GM18502 (cell line): Measurements from ENCODE around the gene PKNOX1.
A peak's percentile ranks its signal among the peaks of the same experiment; 100 is the strongest.
"Not testable (repeated sequence)": the region's sequence is repeated elsewhere in the genome, so short reads cannot be mapped to it uniquely, and the experiment has no call there.

Experiments used
- ATAC-seq: cut with Tn5 transposase; IDR thresholded peaks from one replicate; pipeline ENCODE4 v1.9.1; 2021; ENCODE audit warnings: mild to moderate bottlenecking; ENCODE audit not compliant: unreplicated experiment, poor library complexity

Gene PKNOX1

DNA sequence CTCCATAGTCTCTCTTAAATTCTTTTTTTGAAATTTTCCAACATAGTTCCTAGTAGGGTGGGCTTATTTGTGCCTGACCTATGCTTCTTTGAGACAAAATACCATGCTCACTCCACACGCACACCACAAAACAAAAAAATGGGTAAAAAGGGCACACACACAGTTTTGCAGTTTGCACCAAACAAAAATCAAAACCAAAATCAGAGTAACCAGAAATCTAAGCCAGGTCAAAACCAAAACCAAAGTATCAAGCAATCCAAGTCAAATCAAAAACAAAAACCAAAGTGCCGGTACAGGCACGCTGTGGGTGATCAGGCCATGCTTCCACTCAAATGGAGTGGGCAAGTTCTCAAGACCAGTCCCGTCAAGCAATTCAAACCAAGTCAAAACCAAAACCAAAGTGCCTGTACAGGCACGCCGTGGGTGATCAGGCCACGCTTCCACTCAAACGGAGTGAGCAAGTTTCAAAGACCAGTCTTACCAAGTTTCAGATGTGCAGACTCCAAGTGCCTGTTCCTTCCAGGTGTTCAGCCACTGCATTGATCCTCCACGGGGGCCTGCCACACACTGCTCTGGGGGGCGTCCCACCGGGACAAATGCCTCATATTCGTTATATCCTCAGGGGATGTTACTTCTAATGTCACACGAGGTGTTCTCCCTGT lies 25.1 kb upstream of the PKNOX1 start:
- ATAC-seq: not testable (repeated sequence)

DNA sequence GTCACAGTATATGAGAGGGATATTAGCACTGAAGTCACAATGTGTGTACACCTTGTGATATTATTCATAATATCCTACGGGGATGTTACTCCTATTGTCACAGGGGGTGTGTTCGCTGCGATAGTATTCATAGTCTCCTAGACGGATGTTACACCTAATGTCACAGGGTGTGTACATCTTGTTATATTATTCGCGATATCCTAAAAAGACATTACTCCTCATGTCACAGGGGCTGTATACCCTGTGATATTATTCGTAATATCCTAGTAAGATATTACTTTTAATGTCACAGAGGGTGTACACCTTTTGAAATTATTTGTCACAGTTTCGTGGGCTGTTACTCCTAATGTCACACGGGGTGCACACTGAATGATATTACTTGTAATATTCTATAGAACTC lies 23.2 kb upstream of the PKNOX1 start:
- ATAC-seq: not testable (repeated sequence)

DNA sequence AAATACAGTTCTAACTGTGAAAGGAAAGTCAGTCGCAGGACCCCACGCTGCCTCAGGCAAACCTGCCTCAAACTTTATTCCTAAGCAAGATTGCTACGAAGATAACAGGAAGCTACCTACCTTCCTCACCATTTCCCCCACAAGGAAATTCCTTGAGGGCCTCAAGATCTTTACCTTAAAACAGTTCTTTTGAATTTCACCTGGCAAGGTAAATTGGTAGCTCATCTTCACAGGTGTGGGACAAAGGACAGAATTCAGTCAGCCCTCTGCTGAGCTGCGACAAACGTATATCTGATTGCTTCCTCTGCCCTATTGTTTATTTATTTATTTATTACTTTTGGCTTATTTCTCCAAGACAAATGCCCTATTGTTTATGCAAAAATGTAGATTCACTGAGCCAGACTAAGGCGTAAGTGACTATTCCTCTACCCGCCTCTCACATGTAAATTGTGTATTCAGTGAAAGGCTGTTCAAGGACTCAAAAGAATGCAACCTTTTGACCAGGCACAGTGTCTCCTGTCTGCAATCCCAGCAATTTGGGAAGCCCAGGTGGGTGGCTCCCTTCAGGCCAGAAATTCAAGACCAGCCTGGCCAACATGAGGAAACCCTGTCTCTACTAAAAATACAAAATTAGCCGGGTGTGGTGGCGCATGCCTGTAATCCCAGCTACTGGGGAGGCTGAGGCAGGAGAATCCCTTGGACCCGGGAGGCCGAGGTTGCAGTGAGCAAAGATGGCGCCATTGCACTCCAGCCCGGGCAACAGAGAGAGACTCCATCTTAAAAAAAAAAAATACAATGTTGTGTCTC lies 17.3 kb upstream of the PKNOX1 start:
- no peak for ATAC-seq

DNA sequence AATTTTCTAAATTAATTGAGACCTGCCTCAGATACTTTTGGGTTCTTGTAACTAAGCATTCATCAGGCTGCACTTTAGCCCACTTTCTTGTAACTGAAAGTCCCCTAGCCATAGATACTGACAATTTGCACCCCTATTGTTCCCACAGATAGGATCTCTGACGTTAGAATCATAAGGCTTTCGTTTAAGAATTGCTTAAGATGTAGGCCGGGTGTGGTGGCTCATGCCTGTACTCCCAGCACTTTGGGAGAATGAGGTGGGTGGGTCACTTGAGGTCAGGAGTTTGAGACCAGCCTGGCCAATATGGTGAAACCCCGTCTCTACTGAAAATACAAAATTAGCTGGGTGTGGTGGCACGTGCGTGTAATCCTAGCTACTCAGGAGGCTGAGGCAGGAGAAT lies 16.2 kb upstream of the PKNOX1 start:
- not testable (repeated sequence) for ATAC-seq

DNA sequence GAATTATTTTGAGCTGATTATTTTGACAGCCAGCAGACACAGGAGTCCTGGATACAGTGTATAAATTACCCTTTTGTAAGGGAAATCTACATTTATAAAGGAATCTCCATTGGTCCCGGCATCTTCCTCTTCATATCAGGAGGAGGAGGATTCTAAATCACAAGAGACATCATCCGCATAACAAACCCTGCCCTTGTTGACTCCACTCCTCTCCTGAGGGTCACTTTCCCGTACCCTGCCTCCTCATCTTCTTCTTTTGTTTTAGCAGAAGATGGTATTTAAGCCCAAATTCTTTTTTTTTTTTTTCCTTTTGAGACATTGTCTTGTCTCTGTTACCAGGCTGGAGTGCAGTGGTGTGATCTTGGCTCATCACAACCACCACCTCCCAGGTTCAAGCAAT lies 14.6 kb upstream of the PKNOX1 start:
- no peak for ATAC-seq

DNA sequence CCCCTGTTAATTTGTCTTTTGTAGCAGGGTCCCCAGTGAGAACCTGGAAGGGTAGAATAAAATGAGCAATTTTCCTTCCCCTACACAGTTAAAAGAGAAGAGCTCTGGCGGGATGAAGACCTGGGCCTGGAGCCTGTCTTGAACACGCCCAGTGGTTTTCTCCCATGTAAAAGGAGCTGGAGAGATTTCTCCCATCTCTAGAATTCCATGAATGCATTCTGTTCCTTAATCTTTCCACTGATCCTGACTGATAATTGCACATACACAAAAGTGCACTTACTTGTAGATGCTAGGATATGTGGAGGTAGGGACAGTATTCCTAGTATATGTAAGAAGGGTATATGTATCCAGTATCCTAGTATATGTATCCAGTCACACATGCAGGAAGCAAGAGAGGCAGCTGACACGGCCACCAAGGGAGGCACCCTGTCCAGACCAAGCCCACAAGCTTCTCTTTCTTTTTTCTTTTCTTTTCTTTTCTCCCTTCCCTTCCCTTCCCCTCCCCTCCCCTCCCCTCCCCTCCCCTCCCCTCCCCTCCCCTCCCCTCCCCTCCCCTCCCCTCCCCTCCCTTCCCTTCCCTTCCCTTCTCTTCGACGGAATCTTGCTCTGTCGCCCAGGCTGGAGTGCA lies 11.9 kb upstream of the PKNOX1 start:
- ATAC-seq: no peak

DNA sequence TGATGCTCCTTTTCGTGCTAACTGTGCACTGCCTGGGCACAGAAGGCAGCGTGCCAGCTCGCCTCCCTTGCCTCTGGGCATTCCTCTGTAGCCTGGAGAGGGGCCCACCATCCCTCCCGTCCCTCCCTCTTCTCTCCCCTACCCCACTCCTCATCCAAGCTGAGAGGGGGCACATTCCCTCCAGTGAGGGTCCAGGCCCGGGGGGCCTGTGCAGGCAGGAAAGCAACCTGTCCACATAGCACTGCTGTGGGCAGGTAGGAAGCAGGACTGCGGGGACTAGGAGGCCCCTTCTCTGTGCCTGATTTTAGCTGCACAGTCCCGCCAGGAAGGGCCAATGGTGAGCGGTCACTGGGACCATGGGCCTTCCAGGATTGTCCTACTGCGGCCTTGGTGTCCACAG lies 10.3 kb upstream of the PKNOX1 start:
- ATAC-seq: no peak

DNA sequence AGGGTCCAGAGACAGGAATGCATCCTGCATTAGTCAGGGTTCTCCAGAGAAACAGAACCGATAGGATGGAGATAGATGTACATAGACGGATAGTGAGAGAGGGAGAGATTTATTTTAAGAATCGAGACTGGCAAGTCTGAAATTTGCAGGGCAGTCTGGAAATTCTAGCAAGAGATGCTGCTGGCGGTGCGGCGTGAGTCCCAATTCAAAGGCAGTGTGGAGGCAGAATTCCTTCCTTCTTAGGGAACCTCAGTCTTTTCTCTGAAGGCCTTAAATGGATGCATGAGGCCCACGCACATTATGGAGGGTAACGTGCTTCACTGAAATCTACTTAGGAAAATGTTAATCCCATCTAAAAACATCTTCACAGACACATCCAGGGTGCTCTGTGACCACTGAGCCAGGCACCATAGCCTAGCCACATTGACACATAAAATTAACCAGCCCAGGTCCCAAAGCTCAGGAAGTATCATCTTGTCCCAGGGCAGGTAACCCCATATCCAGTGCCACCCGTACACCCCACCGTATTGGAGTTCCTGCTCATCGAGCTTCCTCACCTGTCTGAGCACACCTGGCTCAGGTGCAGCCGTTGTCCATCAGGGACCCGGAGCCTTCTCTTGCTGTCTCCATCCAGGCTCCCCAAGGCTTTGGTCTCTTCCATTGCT lies 9.7 kb upstream of the PKNOX1 start:
- ATAC-seq: no peak

DNA sequence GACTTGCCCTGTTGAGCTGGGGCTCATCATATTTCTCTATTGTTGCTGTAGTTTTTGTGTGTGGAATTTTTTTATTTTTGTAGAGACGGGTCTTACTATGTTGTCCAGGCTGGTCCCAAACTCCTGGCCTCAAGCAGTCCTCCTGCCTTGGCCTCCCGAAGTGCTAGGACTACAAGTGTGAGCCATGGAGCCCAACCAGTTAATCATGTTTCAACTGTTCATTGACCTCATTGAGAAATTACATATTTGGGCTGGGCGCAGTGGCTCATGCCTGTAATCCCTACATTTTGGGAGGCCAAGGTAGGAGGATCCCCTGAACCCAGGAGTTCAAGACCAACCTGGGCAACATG lies 9.2 kb upstream of the PKNOX1 start:
- ATAC-seq: no peak

DNA sequence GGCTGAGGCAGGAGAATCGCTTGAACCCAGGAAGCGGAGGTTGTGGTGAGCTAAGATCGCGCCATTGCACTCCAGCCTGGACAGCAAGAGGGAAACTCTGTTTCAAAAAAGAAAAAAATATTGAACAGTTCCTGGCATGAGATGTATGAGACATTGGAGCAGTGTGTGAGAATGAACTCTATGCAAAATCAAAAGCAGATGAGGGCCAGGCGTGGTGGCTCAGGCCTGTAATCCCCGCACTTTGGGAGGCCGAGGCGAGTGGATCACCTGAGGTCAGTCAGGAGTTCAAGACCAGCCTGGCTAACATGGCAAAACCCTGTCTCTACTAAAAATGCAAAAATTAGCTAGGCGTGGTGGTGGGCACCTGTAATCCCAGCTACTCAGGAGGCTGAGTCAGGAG lies 6.7 kb upstream of the PKNOX1 start:
- not testable (repeated sequence) for ATAC-seq

DNA sequence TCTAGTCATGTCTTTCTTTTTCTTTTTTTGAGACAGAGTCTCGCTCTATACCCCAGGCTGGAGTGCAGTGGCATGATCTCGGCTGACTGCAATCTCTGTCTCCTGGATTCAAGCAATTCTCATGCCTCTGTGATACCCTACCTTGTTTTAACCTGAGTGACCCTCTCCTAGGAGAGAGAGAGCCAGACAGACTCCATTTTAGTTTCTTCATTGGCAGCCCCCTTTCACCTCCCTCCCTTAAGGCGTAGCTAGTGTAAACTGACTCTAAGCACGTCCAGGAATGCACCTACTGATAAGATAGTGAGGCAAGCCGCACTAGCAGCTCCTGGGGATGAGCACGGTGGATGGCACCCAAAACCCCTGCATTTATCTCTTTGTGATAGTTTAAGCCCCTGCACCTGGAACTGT lies 5.2 kb upstream of the PKNOX1 start:
- no peak for ATAC-seq

DNA sequence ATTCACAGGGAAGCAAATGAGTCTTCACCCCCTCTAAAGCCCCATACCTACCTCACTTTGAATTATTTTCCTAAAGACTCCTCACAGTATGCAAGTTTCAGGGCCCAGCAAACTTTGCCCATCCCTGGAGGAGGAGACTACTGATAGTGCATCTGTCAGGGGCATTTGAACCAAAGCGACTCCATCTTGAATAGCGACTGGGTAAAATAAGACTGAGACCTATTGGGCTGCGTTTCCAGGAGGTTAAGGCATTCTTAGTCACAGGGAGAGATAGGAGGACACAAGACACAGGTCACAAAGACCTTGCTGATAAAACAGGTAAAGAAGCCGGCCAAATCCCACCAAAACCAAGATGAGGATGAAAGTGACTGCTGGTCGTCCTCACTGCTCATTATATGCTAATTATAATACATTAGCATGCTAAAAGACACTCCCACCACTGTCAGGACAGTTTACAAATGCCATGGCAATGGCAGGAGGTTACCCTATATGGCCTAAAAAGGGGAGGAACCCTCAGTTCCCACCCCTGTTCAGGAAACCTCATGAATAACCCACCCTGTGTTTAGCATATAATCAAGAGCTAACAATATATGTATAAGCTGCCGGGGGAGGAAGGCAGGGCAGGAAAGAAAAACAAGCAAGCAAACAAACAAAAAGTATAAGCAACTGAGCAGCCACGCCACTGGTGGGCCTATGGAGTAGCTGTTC lies 3.3 kb upstream of the PKNOX1 start:
- ATAC-seq: no peak

DNA sequence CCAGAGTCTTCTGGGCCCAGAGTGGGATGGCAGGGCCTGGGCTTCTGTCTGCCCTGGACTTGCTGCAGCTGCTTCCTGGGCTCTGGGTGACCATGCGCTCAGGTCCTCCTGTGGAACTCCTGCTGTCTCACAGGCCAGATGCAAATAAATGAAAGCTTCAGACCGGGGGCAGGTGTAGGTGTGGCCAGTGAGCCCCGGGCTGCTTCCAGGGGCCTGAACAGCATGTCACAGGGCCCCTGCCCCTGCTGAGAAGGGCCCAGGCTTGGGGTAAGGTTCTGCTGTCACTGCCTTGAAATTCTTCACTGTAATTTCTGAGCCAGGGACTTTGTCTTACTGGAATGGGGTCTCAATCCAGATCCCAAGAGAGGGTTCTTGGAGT lies 2.5 kb upstream of the PKNOX1 start:
- no peak for ATAC-seq

DNA sequence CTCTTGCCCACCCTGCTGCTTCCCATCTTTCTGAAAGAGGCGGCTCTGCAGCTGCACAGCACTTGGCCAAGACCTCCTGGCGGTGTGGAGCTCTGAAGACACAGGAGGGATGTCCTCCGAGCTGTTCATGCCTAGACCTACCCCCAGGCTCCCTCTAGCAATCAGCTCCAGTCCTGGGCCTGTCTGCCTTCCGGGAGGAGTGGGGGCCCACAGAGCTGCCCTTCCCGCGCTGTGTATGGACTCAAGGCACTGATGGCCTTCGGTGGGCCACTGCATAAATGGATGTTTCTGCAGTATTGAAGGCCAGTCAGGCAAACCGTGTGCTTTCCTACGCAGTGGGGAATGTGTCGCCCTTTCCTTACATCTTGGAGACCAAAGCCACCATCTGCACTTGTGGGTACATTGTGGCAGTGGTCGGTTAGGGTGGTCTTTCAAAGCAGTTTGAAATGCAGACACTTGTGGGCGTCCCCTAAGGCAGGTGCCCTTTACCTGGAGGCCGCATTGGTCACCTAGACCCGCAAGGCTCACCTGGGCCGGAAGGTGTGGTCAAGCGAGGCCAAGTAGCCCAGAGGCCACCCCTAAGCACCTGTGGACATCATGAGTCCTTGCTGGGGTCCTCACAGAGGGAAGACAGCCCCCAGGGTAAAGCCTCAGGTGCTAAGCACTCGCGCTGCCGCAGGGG lies 912 bp upstream of the PKNOX1 start:
- no peak for ATAC-seq

DNA sequence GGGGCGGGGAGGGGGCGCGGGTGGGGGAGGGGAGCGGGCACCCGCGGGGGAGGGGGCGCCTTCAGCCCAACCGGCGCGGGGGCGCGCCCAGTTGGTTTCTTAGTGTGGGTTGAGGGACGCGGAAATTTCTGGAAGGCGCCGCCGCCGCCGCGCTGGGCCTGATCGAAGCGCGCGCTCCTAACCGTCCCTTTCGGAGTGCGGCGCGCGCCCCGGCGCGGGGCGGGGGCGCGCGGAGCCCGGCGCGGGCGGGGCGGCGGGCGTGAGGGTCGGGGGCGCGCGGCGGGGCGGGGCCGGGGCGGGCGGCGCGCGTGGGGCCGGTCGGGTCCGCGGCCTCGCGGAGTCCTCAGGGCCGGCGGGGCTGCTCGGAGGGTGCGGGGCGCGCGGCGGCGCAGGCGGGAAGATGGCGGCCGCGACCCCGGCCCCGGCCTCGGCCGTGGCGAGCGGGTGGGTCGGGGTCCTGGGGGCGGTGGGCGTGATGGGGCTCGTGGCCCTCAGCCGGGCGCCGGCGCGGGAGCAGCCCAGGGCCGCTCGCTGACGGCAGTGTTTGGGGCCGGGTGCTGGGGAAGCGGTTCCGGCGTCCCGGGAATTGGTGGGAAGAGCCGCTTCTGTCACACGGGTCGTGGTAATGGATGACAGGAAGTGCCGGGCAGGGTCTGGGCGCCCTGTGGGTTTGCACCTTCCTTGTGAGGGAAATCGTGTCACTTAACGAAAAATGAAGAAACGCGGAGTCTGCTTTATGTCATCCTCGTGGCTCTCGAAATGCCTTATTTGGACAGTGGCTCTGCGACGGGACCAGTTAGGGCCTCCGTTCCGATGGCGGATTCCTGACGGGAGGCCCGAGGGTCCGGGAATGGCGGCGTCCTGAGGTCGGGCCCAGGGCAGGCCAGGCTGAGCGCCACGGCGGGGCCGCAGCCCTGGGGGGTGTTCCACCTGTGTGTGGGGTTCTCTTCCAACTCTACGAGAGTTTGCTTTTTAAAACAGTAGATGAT lies 764 bp downstream of the PKNOX1 start:
- ATAC-seq: peak; percentile 33

DNA sequence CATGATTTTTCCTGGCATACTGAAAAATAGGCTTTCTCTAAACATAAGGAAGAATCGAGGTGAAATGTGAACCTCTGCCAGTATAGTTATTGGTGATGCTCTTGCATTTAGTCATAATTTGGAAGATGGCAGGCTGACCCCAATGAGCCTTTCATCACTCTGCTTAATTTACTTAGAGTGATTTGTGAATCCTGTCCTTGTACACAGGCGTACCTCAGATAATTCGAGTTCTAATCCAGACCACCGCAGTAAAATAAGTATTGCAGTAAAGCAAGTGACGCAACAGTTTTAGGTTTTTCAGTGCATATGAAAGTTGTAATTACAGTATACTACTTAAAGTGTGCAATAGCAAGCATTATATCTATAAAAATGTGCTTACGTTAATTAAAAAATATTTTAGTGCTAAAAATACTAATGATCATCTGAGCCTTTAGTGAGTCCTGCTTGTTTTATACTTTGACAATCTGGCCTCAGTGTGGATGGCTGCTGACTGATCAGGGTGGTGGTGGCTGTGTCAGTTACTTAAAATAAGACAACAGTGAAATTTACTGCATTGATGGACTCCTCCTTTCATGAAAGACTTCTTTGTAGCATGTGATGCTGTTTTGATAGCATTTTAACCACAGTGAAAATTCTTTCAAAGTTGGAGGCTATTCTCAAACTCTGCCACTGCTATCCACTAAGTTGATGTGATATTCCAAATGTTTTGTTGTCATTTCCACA lies 1.7 kb downstream of the PKNOX1 start:
- ATAC-seq: no peak

DNA sequence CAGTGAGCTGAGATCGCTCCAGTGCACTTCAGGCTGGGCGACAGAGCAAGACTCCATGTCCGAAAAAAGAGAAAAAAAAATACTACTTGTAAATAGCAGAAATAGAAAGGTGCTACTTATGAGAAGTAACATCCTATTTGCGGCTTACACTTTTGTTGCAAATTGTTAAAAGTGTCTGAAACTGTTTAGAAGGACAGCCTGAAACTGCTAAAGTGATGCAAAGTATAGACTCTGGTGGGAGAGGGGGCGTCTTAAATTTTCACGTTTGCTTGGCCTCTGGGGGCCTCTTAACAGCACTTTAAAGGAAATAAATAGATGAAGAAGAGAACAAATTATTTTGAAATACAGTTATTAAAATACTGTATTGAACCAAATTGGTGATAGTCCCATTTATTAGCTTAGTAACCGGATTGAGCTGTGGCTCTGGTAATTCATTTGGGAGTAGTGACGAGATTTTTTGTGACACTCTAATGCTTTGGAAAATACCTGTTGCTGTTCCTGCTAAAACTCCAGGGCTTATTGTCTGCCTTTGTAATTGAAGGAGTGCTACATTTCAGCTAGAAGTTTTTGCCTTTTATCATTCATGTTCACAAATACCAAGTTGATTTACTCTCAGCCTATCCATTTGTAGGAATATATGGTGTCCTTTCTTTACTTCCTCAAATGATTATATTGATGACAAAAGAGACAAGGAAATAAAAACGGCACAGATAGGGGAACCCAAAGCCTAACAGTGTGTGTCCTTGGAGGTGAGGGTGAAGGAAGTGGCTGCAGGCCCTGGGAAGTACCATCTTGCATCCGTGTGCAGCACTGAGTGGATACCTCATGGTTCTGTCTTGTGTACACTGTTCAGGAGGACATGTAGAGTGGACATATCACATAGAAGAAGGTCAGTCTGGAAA lies 6.2 kb downstream of the PKNOX1 start:
- no peak for ATAC-seq
